ENCODE data around the gene SORT1.
"Not testable (repeated sequence)": the region's sequence is repeated elsewhere in the genome, so short reads cannot be mapped to it uniquely, and the experiment has no call there.

DNA sequence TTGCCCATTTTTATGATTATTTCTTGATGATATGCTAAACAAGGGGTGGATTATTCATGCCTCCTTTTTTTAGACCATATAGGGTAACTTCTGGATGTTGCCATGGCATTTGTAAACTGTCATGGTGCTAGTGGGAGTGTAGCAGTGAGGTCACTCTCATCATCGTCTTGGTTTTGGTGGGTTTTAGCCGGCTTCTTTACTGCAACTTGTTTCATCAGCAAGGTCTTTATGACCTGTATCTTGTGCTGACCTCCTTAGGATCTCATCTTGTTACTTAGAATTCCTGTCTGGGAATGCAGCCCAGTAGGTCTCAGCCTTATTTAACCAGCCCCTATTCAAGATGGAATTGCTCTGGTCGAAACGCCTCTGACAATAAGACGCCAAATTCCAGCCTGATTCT is 111.0 kb downstream of the SORT1 start:
- TF ChIP-seq, protein P1, sequence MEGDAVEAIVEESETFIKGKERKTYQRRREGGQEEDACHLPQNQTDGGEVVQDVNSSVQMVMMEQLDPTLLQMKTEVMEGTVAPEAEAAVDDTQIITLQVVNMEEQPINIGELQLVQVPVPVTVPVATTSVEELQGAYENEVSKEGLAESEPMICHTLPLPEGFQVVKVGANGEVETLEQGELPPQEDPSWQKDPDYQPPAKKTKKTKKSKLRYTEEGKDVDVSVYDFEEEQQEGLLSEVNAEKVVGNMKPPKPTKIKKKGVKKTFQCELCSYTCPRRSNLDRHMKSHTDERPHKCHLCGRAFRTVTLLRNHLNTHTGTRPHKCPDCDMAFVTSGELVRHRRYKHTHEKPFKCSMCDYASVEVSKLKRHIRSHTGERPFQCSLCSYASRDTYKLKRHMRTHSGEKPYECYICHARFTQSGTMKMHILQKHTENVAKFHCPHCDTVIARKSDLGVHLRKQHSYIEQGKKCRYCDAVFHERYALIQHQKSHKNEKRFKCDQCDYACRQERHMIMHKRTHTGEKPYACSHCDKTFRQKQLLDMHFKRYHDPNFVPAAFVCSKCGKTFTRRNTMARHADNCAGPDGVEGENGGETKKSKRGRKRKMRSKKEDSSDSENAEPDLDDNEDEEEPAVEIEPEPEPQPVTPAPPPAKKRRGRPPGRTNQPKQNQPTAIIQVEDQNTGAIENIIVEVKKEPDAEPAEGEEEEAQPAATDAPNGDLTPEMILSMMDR (conservative IDR thresholded peaks at IDR 0.05; ENCODE audit: low read depth, low read length): not testable (repeated sequence)
- TF ChIP-seq EZH2 (IDR thresholded peaks at IDR 0.05; ENCODE audit: low read length, unreplicated experiment): not testable (repeated sequence)
